ENCODE measurements around the gene ISL2.

The ISL2 gene

GRCh38 chr15:76303909-76304308, 32.7 kb upstream of the ISL2 start (continued):
- no peak for TF ChIP-seq CREB5 (CRISPR knock-in tag; IDR thresholded peaks at IDR 0.05; ENCODE audit: low read depth)
- no peak for TF ChIP-seq RARB (CRISPR knock-in tag; IDR thresholded peaks at IDR 0.05)
- TF ChIP-seq SNAI2 (CRISPR knock-in tag; IDR thresholded peaks at IDR 0.05): no peak
- TF ChIP-seq ISL1 (CRISPR knock-in tag; IDR thresholded peaks at IDR 0.05): no peak

DNA sequence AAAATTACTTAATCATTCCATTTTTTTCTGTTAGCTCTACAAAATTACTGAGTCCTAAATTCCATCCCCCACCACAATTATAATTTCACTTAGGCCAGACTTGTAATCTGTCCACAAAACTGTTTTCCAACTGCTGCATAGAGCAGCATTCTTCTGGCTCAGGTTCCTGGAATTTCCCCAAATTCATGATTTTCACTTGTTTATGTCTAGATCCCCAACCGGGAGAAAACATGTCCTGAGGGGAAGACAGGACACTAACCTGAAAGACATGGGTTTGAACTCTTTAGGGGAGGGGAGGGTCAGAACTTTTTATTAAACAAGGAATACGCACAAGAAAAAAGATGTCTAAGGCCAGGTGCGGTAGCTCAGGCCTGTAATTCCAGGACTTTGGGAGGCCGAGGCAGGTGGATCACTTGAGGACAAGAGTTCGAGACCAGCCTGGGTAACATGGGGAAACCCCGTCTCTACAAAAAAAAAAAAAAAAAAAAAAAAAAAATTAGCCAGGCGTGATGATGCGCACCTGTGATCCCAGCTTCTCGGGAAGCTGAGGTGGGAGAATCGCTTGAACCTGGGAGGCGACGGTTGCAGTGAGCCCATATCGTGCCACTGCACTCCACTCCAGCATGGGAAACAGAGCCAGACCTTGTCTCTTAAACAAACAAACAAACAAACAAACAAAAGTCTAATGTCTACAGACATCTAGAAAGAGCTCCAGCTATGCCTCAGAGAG, 26.8 kb upstream of the ISL2 start:
- no peak for ATAC-seq
- TF ChIP-seq TSHZ2 (CRISPR knock-in tag; IDR thresholded peaks at IDR 0.05) (no peak), BACH2 (CRISPR knock-in tag; IDR thresholded peaks at IDR 0.05; ENCODE audit: borderline replicate concordance) (no peak), ISL1 (CRISPR knock-in tag; IDR thresholded peaks at IDR 0.05) (no peak), ZFP3 (CRISPR knock-in tag; IDR thresholded peaks at IDR 0.05) (no peak), CSRNP3 (CRISPR knock-in tag; IDR thresholded peaks at IDR 0.05) (no peak), TOX (CRISPR knock-in tag; IDR thresholded peaks at IDR 0.05; ENCODE audit: borderline replicate concordance) (no peak), PPARA (CRISPR knock-in tag; IDR thresholded peaks at IDR 0.05; ENCODE audit: borderline replicate concordance) (no peak), ZFP30 (CRISPR knock-in tag; IDR thresholded peaks at IDR 0.05) (no peak), RARB (CRISPR knock-in tag; IDR thresholded peaks at IDR 0.05) (no peak), SNAI2 (CRISPR knock-in tag; IDR thresholded peaks at IDR 0.05) (no peak), CSDC2 (CRISPR knock-in tag; IDR thresholded peaks at IDR 0.05) (no peak), ZC3H10 (CRISPR knock-in tag; IDR thresholded peaks at IDR 0.05) (no peak), ZNF70 (CRISPR knock-in tag; IDR thresholded peaks at IDR 0.05) (no peak), ARNTL (CRISPR knock-in tag; IDR thresholded peaks at IDR 0.05; ENCODE audit: borderline replicate concordance, low read depth) (no peak), TCF4 (CRISPR knock-in tag; IDR thresholded peaks at IDR 0.05; ENCODE audit: borderline replicate concordance) (no peak), GLIS3 (CRISPR knock-in tag; IDR thresholded peaks at IDR 0.05) (no peak)
- TF ChIP-seq, protein P1, sequence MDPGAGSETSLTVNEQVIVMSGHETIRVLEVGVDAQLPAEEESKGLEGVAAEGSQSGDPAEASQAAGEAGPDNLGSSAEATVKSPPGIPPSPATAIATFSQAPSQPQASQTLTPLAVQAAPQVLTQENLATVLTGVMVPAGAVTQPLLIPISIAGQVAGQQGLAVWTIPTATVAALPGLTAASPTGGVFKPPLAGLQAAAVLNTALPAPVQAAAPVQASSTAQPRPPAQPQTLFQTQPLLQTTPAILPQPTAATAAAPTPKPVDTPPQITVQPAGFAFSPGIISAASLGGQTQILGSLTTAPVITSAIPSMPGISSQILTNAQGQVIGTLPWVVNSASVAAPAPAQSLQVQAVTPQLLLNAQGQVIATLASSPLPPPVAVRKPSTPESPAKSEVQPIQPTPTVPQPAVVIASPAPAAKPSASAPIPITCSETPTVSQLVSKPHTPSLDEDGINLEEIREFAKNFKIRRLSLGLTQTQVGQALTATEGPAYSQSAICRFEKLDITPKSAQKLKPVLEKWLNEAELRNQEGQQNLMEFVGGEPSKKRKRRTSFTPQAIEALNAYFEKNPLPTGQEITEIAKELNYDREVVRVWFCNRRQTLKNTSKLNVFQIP (CRISPR knock-in tag; IDR thresholded peaks at IDR 0.05; ENCODE audit: borderline replicate concordance, low read depth): no peak
- TF ChIP-seq, protein P2, sequence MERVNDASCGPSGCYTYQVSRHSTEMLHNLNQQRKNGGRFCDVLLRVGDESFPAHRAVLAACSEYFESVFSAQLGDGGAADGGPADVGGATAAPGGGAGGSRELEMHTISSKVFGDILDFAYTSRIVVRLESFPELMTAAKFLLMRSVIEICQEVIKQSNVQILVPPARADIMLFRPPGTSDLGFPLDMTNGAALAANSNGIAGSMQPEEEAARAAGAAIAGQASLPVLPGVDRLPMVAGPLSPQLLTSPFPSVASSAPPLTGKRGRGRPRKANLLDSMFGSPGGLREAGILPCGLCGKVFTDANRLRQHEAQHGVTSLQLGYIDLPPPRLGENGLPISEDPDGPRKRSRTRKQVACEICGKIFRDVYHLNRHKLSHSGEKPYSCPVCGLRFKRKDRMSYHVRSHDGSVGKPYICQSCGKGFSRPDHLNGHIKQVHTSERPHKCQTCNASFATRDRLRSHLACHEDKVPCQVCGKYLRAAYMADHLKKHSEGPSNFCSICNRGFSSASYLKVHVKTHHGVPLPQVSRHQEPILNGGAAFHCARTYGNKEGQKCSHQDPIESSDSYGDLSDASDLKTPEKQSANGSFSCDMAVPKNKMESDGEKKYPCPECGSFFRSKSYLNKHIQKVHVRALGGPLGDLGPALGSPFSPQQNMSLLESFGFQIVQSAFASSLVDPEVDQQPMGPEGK (CRISPR knock-in tag; IDR thresholded peaks at IDR 0.05; ENCODE audit: borderline replicate concordance): no peak

DNA sequence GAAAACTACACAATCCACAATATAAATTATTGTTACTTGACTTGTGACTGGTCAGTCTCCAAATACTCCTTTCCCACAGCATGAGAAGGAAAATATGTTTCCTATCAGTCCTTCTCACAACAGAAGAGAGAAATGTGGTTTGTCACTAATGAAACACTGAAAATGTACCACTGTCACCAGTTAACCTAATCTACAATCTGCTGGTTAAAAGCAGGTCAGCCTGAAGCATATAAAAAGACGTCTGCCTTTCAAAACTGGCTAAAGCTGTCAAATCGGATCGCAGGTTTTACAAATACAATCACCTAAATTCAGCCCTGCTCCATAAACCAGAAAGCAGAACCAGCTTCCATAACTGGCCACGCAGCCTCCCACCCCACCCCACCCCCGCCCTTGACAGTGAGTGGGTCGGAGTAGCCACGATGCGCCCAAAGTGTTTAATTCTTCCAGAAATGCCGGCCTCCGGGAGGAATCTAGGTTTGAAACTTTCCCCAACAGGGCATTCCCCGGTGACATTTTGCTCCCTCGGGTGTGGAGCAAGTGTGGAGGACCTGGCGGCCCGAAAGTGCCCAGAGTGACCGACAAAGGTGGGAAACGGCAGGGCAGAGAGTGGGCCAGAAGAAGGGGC, 26.0 kb upstream of the ISL2 start:
- peak; percentile 65 for ATAC-seq
- no peak for TF ChIP-seq TOX (CRISPR knock-in tag; IDR thresholded peaks at IDR 0.05; ENCODE audit: borderline replicate concordance)
- TF ChIP-seq ESRRG (CRISPR knock-in tag; IDR thresholded peaks at IDR 0.05): no peak
- TF ChIP-seq, protein P2 (CRISPR knock-in tag; IDR thresholded peaks at IDR 0.05; ENCODE audit: borderline replicate concordance): no peak
- TF ChIP-seq ZFP3 (CRISPR knock-in tag; IDR thresholded peaks at IDR 0.05): no peak
- TF ChIP-seq SNAI2 (CRISPR knock-in tag; IDR thresholded peaks at IDR 0.05): no peak
- TF ChIP-seq RARB (CRISPR knock-in tag; IDR thresholded peaks at IDR 0.05): no peak
- no peak for TF ChIP-seq TSHZ2 (CRISPR knock-in tag; IDR thresholded peaks at IDR 0.05)
- no peak for TF ChIP-seq ZNF8 (CRISPR knock-in tag; IDR thresholded peaks at IDR 0.05)
- no peak for TF ChIP-seq ISL1 (CRISPR knock-in tag; IDR thresholded peaks at IDR 0.05)
- no peak for TF ChIP-seq PPARA (CRISPR knock-in tag; IDR thresholded peaks at IDR 0.05; ENCODE audit: borderline replicate concordance)
- TF ChIP-seq OSR1 (CRISPR knock-in tag; IDR thresholded peaks at IDR 0.05): no peak
